ENCODE measurements around the gene SNX30. TPM values are rescaled to one million over a fixed set of nuclear protein-coding genes. Genes with fewer than 3 reads are reported as not detected.

SNX30 gene
- total RNA-seq, 4 donors from 2014 or later: 18.2 to 46.4 (median 26.2) TPM

- TF ChIP-seq POLR2A (IDR thresholded peaks at IDR 0.05): no peak
- TF ChIP-seq, protein P1, sequence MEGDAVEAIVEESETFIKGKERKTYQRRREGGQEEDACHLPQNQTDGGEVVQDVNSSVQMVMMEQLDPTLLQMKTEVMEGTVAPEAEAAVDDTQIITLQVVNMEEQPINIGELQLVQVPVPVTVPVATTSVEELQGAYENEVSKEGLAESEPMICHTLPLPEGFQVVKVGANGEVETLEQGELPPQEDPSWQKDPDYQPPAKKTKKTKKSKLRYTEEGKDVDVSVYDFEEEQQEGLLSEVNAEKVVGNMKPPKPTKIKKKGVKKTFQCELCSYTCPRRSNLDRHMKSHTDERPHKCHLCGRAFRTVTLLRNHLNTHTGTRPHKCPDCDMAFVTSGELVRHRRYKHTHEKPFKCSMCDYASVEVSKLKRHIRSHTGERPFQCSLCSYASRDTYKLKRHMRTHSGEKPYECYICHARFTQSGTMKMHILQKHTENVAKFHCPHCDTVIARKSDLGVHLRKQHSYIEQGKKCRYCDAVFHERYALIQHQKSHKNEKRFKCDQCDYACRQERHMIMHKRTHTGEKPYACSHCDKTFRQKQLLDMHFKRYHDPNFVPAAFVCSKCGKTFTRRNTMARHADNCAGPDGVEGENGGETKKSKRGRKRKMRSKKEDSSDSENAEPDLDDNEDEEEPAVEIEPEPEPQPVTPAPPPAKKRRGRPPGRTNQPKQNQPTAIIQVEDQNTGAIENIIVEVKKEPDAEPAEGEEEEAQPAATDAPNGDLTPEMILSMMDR (IDR thresholded peaks at IDR 0.05): no peak
- Histone ChIP-seq H3K4me1 (no peaks in the 10 kb centered on the region), H3K9me3 (no peaks in the 10 kb centered on the region), H3K27me3 (no peaks in the 10 kb centered on the region), H3K4me3 (no peak overlapping the region), H3K27ac (no peak overlapping the region), H3K36me3 (peaks cover 0 to 10% (median 0%) of the 10 kb centered on the region in 3 donors)
- DNase-seq: no peak
Observed at GRCh38 chr9:112815868-112816267, 65.3 kb downstream of the SNX30 start.

DNA sequence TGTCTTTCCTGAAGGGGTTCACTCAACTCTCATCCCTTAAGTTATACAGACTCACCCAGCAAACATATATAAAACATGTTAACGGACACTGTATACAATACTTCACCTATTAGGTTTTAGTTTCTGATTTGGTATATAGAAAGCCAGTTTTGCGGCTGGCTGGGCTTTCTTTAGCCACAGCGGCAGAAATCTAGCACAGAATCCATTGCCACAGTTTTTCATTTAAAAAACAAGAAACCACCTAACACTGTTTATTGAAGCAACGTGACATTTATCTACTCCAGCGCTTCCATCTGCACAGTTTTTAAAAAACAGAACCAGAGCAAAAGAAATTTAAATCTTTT lies 67.3 kb downstream of the SNX30 start:
- H3K36me3 ChIP-seq: peaks cover 0 to 10% (median 0%) of the 10 kb centered on the region in 3 donors
- no peak overlapping the region for H3K27ac ChIP-seq
- H3K4me1 ChIP-seq: no peaks in the 10 kb centered on the region
- no peak for DNase-seq
- no peak overlapping the region for H3K4me3 ChIP-seq
- TF ChIP-seq, protein P1 (IDR thresholded peaks at IDR 0.05): no peak
- no peaks in the 10 kb centered on the region for H3K27me3 ChIP-seq
- no peaks in the 10 kb centered on the region for H3K9me3 ChIP-seq

DNA sequence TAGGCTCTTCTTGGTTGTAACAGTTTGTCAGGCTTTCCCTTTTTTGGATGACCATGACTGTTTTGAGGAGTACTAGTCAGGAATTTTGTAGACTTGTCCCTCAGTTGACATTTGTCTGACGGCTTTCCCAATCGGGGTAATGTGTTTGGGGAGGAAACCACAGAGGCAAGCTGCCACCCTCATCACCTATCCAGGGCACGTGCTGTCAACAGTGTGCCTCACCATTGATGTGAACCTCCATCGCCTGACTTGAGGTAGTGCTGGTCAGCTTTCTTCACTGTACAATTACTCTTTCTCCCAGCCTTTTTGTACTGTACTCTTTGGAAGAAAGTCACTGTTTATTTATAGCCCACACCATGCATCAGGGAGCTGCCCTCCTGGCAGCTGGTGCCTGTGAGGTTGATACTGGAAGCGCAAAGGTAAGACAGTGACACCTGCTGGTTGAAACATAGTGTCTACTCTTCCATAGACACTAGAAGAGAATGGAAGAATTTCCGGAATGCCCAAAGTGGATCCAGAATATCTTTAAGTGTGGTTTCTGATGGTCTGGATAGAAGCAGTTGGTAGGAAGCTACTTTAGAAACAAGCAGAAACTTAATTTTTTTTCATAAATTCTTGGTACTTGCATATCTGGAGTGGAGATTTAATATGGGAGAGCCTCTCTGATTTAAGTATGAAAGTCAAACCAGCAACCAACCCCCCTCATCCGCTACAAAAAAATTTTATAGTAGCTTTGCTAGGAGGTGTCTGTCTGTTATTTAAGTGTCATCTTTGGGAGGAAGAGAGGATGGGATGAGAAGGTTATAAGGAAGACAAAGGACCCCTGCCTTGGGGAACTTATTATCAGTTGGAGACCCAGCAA lies 69.3 kb downstream of the SNX30 start:
- Histone ChIP-seq H3K27me3 (no peaks in the 10 kb centered on the region), H3K9me3 (no peaks in the 10 kb centered on the region), H3K4me3 (no peak overlapping the region), H3K4me1 (no peaks in the 10 kb centered on the region), H3K27ac (no peak overlapping the region), H3K36me3 (peaks cover 0 to 10% (median 0%) of the 10 kb centered on the region in 3 donors)
- DNase-seq: no peak
- TF ChIP-seq, protein P1 (IDR thresholded peaks at IDR 0.05): peak in 5 of 6 experiments; percentile 24 to 73 (median 70)
- no peak for TF ChIP-seq POLR2A (IDR thresholded peaks at IDR 0.05)

DNA sequence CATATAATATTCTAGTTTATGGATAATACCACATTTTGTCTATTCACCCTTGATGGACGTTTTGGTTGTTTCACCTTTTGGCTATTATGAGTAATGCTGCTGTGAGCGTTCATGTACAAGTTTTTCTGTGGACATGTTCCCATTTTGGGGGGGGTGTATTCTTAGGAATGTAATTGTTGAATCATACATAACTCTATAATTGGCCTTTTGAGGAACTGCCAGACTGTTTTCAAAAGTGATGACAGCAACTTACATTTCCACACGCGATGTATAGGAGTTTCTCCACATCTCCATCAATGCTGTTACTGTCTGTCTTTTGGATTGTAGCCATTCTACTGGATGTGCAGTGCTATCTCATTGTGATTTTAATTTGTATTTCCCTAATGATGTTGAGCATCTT lies 70.3 kb downstream of the SNX30 start:
- peaks cover 0 to 10% (median 0%) of the 10 kb centered on the region in 3 donors for H3K36me3 ChIP-seq
- no peak overlapping the region for H3K4me3 ChIP-seq
- H3K27ac ChIP-seq: no peak overlapping the region
- no peaks in the 10 kb centered on the region for H3K4me1 ChIP-seq
- H3K9me3 ChIP-seq: no peaks in the 10 kb centered on the region
- TF ChIP-seq POLR2A (IDR thresholded peaks at IDR 0.05): no peak
- TF ChIP-seq, protein P1 (IDR thresholded peaks at IDR 0.05): no peak
- DNase-seq: no peak
- H3K27me3 ChIP-seq: no peaks in the 10 kb centered on the region

- Histone ChIP-seq H3K36me3 (peaks cover 0 to 10% (median 0%) of the 10 kb centered on the region in 3 donors), H3K27ac (no peak overlapping the region), H3K9me3 (no peaks in the 10 kb centered on the region), H3K4me3 (no peak overlapping the region), H3K4me1 (no peaks in the 10 kb centered on the region), H3K27me3 (no peaks in the 10 kb centered on the region)
- TF ChIP-seq POLR2A (IDR thresholded peaks at IDR 0.05): no peak
- TF ChIP-seq, protein P1 (IDR thresholded peaks at IDR 0.05): no peak
- DNase-seq: no peak
Observed at GRCh38 chr9:112822618-112823017, 72.1 kb downstream of the SNX30 start.

All from Peyer's patch (tissue), 4 donors.